ENCODE measurements around the gene MTERF1.

The MTERF1 gene

GRCh38 chr7:91872069-91872468 lies 8.4 kb downstream of the MTERF1 start:
- Histone ChIP-seq H3K4me2 (ENCODE audit: low read length) (no peak overlapping the region), H3K9me3 (ENCODE audit: insufficient read depth, low read depth, low read length) (no peaks in the 10 kb centered on the region), H2AFZ (ENCODE audit: insufficient read depth, low read length, poor library complexity) (no peak overlapping the region), H2BK120ac (ENCODE audit: insufficient read depth, low read length, poor library complexity) (no peak overlapping the region), H3K36me3 (ENCODE audit: control insufficient read depth in 1 of 2, insufficient read depth in 2 of 2, low read length in 2 of 2) (no peaks in the 10 kb centered on the region), H3K18ac (ENCODE audit: low read length) (no peak overlapping the region), H3K4me3 (ENCODE audit: low read depth, low read length) (no peak overlapping the region), H4K12ac (ENCODE audit: low read depth, low read length) (no peak overlapping the region), H2AK5ac (ENCODE audit: low read length) (no peak overlapping the region), H3K4me1 (ENCODE audit: control insufficient read depth in 1 of 2, insufficient read depth in 2 of 2, low read length in 2 of 2) (no peaks in the 10 kb centered on the region), H3K4ac (ENCODE audit: low read depth, low read length) (no peak overlapping the region), H3K23ac (ENCODE audit: low read length) (no peak overlapping the region), H4K8ac (ENCODE audit: low read depth, low read length) (no peak overlapping the region), H4K91ac (ENCODE audit: low read depth, low read length) (no peak overlapping the region), H3K79me2 (ENCODE audit: control insufficient read depth, insufficient read depth, low read length, poor library complexity) (no peaks in the 10 kb centered on the region), H3K79me1 (ENCODE audit: low read length) (no peaks in the 10 kb centered on the region), H3K27me3 (ENCODE audit: insufficient read depth, low read length) (no peaks in the 10 kb centered on the region), H2BK12ac (ENCODE audit: low read length) (no peak overlapping the region), H3K9ac (ENCODE audit: low read length) (no peak overlapping the region), H3K27ac (ENCODE audit: low read depth, low read length) (no peak overlapping the region), H2BK5ac (ENCODE audit: low read depth, low read length, poor library complexity) (no peak overlapping the region), H3K14ac (ENCODE audit: low read length) (no peak overlapping the region)
- DNase-seq: no peak

- H4K91ac ChIP-seq (ENCODE audit: low read depth, low read length): no peak overlapping the region
- no peaks in the 10 kb centered on the region for H3K79me2 ChIP-seq (ENCODE audit: control insufficient read depth, insufficient read depth, low read length, poor library complexity)
- no peak overlapping the region for H3K14ac ChIP-seq (ENCODE audit: low read length)
- no peak overlapping the region for H4K12ac ChIP-seq (ENCODE audit: low read depth, low read length)
- no peak overlapping the region for H2AFZ ChIP-seq (ENCODE audit: insufficient read depth, low read length, poor library complexity)
- no peaks in the 10 kb centered on the region for H3K4me1 ChIP-seq (ENCODE audit: control insufficient read depth in 1 of 2, insufficient read depth in 2 of 2, low read length in 2 of 2)
- DNase-seq: no peak
- H2BK12ac ChIP-seq (ENCODE audit: low read length): no peak overlapping the region
- no peaks in the 10 kb centered on the region for H3K36me3 ChIP-seq (ENCODE audit: control insufficient read depth in 1 of 2, insufficient read depth in 2 of 2, low read length in 2 of 2)
- no peak overlapping the region for H3K27ac ChIP-seq (ENCODE audit: low read depth, low read length)
- H2BK5ac ChIP-seq (ENCODE audit: low read depth, low read length, poor library complexity): no peak overlapping the region
- no peak overlapping the region for H3K4me2 ChIP-seq (ENCODE audit: low read length)
- no CpG with 5 or more reads among the region's 1 CpG for WGBS (ENCODE audit: extremely low coverage, insufficient coverage, insufficient read length)
- H3K4me3 ChIP-seq (ENCODE audit: low read depth, low read length): no peak overlapping the region
- no peak overlapping the region for H2AK5ac ChIP-seq (ENCODE audit: low read length)
- no peak overlapping the region for H3K18ac ChIP-seq (ENCODE audit: low read length)
- no peak overlapping the region for H4K8ac ChIP-seq (ENCODE audit: low read depth, low read length)
- no peak overlapping the region for H3K23ac ChIP-seq (ENCODE audit: low read length)
- no peaks in the 10 kb centered on the region for H3K27me3 ChIP-seq (ENCODE audit: insufficient read depth, low read length)
- H3K4ac ChIP-seq (ENCODE audit: low read depth, low read length): no peak overlapping the region
- no peaks in the 10 kb centered on the region for H3K79me1 ChIP-seq (ENCODE audit: low read length)
- H3K9ac ChIP-seq (ENCODE audit: low read length): no peak overlapping the region
- no peaks in the 10 kb centered on the region for H3K9me3 ChIP-seq (ENCODE audit: insufficient read depth, low read depth, low read length)
- H2BK120ac ChIP-seq (ENCODE audit: insufficient read depth, low read length, poor library complexity): no peak overlapping the region
Observed at GRCh38 chr7:91869661-91870060, 10.8 kb downstream of the MTERF1 start.

GRCh38 chr7:91866599-91867148 lies 13.8 kb downstream of the MTERF1 start:
- WGBS (ENCODE audit: extremely low coverage, insufficient coverage, insufficient read length): no CpG with 5 or more reads among the region's 2 CpGs

GRCh38 chr7:91865511-91865910 lies 15.0 kb downstream of the MTERF1 start:
- no peaks in the 10 kb centered on the region for H3K79me1 ChIP-seq (ENCODE audit: low read length)
- H2BK120ac ChIP-seq (ENCODE audit: insufficient read depth, low read length, poor library complexity): no peak overlapping the region
- no peak overlapping the region for H3K4me3 ChIP-seq (ENCODE audit: low read depth, low read length)
- H3K4ac ChIP-seq (ENCODE audit: low read depth, low read length): no peak overlapping the region
- no peak overlapping the region for H4K12ac ChIP-seq (ENCODE audit: low read depth, low read length)
- no peak overlapping the region for H3K9ac ChIP-seq (ENCODE audit: low read length)
- H3K18ac ChIP-seq (ENCODE audit: low read length): no peak overlapping the region
- H3K23ac ChIP-seq (ENCODE audit: low read length): no peak overlapping the region
- no peak overlapping the region for H2BK5ac ChIP-seq (ENCODE audit: low read depth, low read length, poor library complexity)
- no peak overlapping the region for H4K8ac ChIP-seq (ENCODE audit: low read depth, low read length)
- H3K4me2 ChIP-seq (ENCODE audit: low read length): no peak overlapping the region
- H2AFZ ChIP-seq (ENCODE audit: insufficient read depth, low read length, poor library complexity): no peak overlapping the region
- H3K79me2 ChIP-seq (ENCODE audit: control insufficient read depth, insufficient read depth, low read length, poor library complexity): no peaks in the 10 kb centered on the region
- H3K4me1 ChIP-seq (ENCODE audit: control insufficient read depth in 1 of 2, insufficient read depth in 2 of 2, low read length in 2 of 2): no peaks in the 10 kb centered on the region
- DNase-seq: no peak
- no peak overlapping the region for H3K14ac ChIP-seq (ENCODE audit: low read length)
- H3K36me3 ChIP-seq (ENCODE audit: control insufficient read depth in 1 of 2, insufficient read depth in 2 of 2, low read length in 2 of 2): no peaks in the 10 kb centered on the region
- no peak overlapping the region for H4K91ac ChIP-seq (ENCODE audit: low read depth, low read length)
- H3K27me3 ChIP-seq (ENCODE audit: insufficient read depth, low read length): no peaks in the 10 kb centered on the region
- H3K27ac ChIP-seq (ENCODE audit: low read depth, low read length): no peak overlapping the region
- H3K9me3 ChIP-seq (ENCODE audit: insufficient read depth, low read depth, low read length): no peaks in the 10 kb centered on the region
- WGBS (ENCODE audit: extremely low coverage, insufficient coverage, insufficient read length): no CpG with 5 or more reads among the region's 2 CpGs
- H2BK12ac ChIP-seq (ENCODE audit: low read length): no peak overlapping the region
- no peak overlapping the region for H2AK5ac ChIP-seq (ENCODE audit: low read length)

More at GRCh38 chr7:91866599-91867148, 13.8 kb downstream of the MTERF1 start:
- no peak overlapping the region for H2AFZ ChIP-seq (ENCODE audit: insufficient read depth, low read length, poor library complexity)
- H3K4me3 ChIP-seq (ENCODE audit: low read depth, low read length): no peak overlapping the region
- H3K9me3 ChIP-seq (ENCODE audit: insufficient read depth, low read depth, low read length): no peaks in the 10 kb centered on the region
- H4K12ac ChIP-seq (ENCODE audit: low read depth, low read length): no peak overlapping the region
- no peak overlapping the region for H3K23ac ChIP-seq (ENCODE audit: low read length)
- no peak overlapping the region for H2BK12ac ChIP-seq (ENCODE audit: low read length)
- no peak overlapping the region for H3K9ac ChIP-seq (ENCODE audit: low read length)
- no peak overlapping the region for H3K18ac ChIP-seq (ENCODE audit: low read length)
- H3K79me1 ChIP-seq (ENCODE audit: low read length): no peaks in the 10 kb centered on the region
- no peak overlapping the region for H2BK120ac ChIP-seq (ENCODE audit: insufficient read depth, low read length, poor library complexity)
- H3K14ac ChIP-seq (ENCODE audit: low read length): no peak overlapping the region
- H2BK5ac ChIP-seq (ENCODE audit: low read depth, low read length, poor library complexity): no peak overlapping the region
- no peaks in the 10 kb centered on the region for H3K27me3 ChIP-seq (ENCODE audit: insufficient read depth, low read length)
- no peaks in the 10 kb centered on the region for H3K36me3 ChIP-seq (ENCODE audit: control insufficient read depth in 1 of 2, insufficient read depth in 2 of 2, low read length in 2 of 2)
- DNase-seq: no peak
- no peak overlapping the region for H4K8ac ChIP-seq (ENCODE audit: low read depth, low read length)
- H3K4ac ChIP-seq (ENCODE audit: low read depth, low read length): no peak overlapping the region
- no peaks in the 10 kb centered on the region for H3K4me1 ChIP-seq (ENCODE audit: control insufficient read depth in 1 of 2, insufficient read depth in 2 of 2, low read length in 2 of 2)
- H3K27ac ChIP-seq (ENCODE audit: low read depth, low read length): no peak overlapping the region
- H3K79me2 ChIP-seq (ENCODE audit: control insufficient read depth, insufficient read depth, low read length, poor library complexity): no peaks in the 10 kb centered on the region
- H3K4me2 ChIP-seq (ENCODE audit: low read length): no peak overlapping the region
- H2AK5ac ChIP-seq (ENCODE audit: low read length): no peak overlapping the region
- no peak overlapping the region for H4K91ac ChIP-seq (ENCODE audit: low read depth, low read length)
